Stimulated activated CD4-positive, alpha-beta T cell treated with anti-CD3 and anti-CD28 coated beads, Interleukin-12 subunit alpha, Interleukin-12 subunit beta, amount 100 ng/mL, for 4 hours (primary cell): ENCODE results near the gene PRKCE.

Experiments
- DNase-seq: peaks from one replicate; pipeline ENCODE4 v3.0.0-alpha.2; 2020

PRKCE gene

DNA sequence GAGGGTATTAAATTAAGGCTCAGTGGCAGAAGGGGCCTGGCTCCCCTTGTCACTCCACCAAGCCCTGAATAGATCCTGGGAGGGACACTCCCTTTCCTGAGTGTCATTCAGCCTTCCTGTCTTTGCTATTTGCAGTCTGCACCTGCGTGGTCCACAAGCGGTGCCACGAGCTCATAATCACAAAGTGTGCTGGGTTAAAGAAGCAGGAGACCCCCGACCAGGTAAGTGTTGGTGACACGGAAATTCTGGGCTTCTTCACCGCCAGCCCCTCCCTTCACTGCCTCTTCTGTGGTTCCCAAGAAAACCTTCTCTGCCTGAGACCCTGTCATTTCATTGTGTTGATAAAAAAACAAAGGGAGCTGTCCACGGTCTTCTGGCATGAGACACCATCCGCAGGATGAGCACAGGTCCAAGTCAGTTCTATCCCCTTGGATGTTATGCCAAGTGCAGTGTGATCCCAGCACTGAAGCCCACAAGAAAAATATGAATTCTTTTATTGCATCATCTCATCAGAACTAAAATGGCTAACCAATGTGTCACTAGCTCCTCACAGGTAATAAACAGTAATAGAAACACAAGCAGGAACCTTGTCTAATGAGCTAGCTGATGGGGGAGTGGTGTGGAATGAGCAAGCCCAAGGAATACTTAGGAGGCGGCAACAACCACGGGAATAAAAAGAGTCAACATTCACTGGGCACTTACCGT, 328.8 kb downstream of the PRKCE start:
- no peak for DNase-seq

DNA sequence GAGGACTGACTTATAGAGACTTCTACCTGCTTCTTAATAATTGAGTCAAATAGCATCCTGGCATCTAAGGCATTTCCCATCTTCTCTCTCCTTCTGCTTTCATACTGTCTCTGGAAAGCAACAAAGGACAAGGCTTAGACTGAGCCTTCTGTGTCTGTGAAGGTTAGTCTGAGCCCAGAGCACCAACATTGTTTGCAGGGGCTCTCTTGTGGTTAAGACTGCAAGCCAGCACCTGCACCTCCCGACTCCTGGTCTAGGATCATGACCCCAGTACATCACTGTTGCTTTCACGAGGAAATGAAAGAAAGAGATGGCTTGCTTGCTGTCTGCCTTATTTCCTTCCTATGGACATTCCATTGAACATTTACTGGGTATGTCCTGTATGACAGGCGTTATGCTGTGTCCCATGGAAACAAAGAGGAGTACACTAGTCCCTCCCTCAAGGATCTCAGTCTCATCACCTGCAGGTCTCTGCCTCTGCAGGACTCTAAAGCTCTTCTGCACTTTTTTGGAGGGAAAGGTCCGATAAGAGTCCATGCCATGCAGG, 330.0 kb downstream of the PRKCE start:
- no peak for DNase-seq

DNA sequence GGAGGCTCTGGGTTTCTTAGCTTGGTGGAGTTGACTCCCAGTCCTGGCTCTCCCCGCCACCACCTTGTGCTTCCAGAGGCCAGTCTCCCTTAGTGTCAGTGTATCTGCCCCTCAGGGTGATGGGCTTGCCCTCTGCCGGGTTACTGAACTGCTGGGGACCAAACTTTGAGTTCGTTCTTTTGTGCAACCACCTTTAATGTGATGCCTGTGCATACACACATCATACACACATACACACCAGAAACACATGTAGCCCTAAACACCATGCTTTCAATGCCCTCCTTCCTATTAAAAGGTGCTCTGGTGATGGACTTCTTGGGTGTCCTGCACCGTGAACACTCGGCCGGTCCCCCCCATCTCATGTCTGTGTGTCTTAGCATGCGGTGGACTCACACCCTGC, 330.6 kb downstream of the PRKCE start:
- DNase-seq = no peak

- no peak for DNase-seq
Observed at GRCh38 chr2:45983213-45983612, 331.7 kb downstream of the PRKCE start.

GRCh38 chr2:45984366-45984765, 332.9 kb downstream of the PRKCE start:
- no peak for DNase-seq

DNA sequence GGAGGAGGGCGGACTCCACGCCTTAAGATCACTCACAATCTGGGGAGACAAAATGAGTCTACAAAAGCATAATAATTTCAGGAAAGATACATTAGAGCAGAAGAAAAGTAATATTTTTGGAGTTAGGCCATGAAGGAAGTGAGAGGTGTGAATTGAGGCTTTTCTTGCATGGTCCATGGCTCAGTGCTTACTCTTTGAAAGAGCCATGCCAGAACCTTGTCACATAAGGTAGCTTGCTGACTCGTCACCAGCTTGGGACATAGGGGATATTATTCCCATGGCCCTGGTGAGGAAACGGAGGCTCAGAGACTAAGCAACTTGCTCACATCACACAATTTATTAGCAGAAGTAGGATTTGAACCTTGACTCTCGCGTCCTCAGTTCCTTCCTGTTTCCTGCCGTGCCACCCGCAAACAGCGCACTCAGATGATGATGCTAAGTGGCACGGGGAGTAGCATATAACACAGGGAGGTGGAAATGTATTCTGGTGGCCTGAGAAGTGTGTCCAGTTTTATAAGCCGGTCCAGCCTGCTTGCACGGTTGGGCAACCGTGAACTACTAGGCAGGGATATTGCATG, 333.5 kb downstream of the PRKCE start:
- no peak for DNase-seq

DNA sequence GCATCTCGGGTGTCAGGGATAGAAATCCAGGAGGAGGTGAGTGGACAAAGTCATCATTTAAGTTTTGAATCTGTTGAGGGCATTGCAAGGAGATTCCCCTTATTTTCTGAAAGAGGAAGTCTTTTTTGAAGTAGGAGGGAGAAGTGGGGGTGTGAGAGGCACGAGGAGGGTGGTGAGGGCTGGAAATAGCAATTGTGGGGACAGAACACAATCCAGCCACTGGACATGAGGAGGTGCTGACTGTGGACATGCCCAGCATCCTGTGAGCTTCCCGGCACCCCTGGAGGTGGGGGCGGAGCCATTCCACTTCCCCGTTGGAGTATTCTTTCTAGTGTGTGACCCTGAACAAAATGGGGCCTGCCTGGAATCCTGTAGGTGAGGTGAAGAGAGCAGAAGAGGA, 335.0 kb downstream of the PRKCE start:
- no peak for DNase-seq

DNA sequence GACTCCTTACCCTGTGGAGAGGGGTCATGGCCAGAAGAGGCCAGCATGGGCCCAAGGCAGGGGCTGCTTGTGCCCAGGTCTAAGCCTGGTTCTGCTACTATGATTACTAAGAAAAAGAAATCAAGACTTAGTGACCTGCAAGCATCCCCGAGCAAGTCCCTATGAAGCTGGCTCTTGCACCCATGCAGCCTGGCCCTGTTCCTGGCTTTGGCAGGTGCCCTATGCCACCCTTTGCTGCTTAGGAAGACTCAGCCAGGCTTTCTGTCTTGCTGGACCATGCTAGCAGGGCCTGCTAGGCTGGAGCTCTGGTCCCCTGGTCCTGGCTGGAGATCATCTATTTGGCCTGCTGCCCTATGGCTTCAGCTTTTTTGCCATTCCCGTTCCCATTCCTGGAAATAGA, 336.4 kb downstream of the PRKCE start:
- DNase-seq = no peak

DNA sequence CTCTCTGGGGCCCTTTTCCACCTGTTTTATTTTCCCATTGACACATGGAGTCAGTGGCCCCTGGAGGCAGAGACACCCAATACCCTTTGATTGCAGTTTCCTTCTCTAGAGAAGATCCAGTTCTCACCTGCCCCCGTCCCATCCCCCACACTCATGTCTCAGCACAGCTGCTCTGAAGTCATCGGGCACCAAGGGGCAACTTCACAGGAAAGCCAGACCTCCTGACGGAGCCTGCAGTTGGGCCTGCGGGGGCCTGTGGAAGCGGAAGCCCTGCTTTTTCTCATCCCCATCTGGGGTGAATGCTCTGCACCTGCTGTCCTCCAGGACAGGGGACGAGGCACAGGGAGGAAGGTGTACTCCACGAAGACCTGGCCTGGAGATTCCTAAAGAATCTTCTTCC, 337.4 kb downstream of the PRKCE start:
- no peak for DNase-seq

GRCh38 chr2:45990131-45990530, 338.7 kb downstream of the PRKCE start:
- no peak for DNase-seq

DNA sequence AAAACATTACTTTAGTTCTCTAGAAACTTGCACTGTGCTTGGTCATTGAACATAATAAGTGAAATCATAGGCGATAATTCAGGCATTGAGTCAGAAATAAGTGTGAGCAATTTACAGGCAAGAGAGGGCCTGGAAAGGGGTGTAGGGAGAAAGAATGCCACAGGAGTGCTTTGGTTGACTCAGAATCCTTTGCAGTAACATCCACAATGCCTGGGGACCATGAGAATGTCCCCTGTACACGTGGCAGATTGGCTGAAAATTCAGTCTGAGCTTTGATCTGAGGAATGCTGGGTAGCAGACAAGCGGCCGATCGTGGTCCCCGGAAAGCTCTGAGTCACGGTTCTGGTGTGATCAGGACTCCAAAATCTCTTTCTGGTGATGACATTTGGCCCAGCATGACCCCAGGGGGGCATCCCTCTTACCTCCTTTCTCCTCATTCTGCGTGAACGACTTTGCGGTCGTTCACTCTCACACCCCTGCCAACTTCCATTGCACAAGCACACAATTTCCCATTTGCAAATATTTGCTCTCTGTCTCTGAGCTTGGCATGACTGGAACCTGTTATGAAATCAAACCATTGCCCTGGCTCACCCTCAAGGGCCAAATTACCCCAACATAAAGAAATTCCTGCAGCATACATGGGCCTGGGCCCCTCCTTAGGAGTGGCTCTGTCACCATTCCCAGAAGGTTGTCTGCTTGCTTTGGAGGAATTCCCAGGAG, 340.7 kb downstream of the PRKCE start:
- no peak for DNase-seq

GRCh38 chr2:45992741-45993475, 341.4 kb downstream of the PRKCE start:
- no peak for DNase-seq

GRCh38 chr2:45993476-45993991, 342.1 kb downstream of the PRKCE start:
- DNase-seq = peak; percentile 39

GRCh38 chr2:45994060-45994459, 342.6 kb downstream of the PRKCE start:
- no peak for DNase-seq

DNA sequence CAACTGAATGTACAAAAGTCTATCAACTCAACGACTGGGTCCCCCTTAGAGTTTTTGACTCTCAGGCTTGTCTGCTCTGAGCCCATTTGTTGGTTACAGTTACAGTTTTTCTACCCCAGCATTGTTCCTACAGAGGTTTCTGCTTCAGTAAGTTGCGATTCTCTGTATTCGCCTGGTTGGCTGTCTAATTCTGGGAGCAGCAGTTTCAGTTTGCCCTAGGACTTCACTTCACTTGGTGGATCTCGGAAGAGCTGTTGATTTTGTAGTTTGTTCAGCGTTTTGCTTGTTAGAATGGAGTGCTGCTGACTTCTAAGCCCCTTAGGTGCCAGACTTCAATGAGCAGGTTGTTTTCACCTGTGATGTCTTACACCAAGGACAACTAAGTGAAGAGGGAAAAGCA, 349.2 kb downstream of the PRKCE start:
- DNase-seq = no peak

- no peak for DNase-seq
Observed at GRCh38 chr2:46001290-46001689, 349.8 kb downstream of the PRKCE start.

- DNase-seq = no peak
Observed at GRCh38 chr2:46001741-46002506, 350.4 kb downstream of the PRKCE start.

DNA sequence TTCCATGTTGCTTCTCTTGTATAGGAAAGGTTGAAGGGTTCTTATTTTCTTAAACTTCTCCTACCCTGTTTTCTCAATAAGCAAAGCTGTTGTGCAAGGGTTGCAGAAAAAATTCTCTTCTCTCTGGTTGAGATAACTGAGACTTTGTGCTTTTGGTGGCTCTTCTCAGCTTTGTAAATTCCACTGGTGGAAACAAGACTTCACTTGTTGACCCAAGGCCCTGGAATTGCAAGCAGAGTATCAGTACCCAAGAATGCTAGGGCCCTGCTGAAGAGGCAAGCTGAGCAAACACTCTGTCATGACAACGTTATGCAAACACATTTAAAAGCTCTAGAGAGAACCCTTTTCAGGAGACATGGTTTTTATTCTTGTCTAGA, 351.0 kb downstream of the PRKCE start:
- DNase-seq = no peak

DNA sequence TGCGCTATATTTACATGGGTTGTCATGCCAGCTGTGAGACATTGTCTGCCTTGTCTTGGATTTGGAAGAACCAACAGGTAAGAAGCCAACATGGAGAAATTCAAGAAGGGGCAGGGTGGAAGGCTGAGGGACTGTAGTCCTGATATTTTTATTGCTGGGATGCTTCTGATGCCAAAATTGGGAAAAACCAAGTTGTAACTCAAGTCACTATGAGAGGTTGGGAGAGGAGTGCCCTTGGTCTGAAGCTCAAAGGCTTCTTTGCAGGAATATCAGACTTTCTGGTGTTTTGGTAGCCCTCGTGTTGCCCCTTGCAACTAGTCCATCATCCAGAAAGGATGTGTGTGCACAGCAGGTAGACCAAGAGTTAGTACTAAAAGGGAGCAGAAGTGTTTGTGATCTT, 351.5 kb downstream of the PRKCE start:
- no peak for DNase-seq

GRCh38 chr2:46003903-46004473, 352.5 kb downstream of the PRKCE start:
- no peak for DNase-seq

- DNase-seq = no peak
Observed at GRCh38 chr2:46006473-46007025, 355.1 kb downstream of the PRKCE start.

GRCh38 chr2:46007412-46007811, 355.9 kb downstream of the PRKCE start:
- DNase-seq = no peak
